Ishikawa (cell line): ENCODE data around the gene CCDC6.

Experiments
- CEBPB ChIP-seq: IDR thresholded peaks from 2 replicates; pipeline ENCODE4 v1.6.1; 2012
- CREB1 ChIP-seq: IDR thresholded peaks from 2 replicates; pipeline ENCODE4 v1.6.1; 2012; ENCODE audit warnings: low read depth
- EGR1 ChIP-seq: IDR thresholded peaks from 2 replicates; pipeline ENCODE4 v1.6.1; 2012
- EP300 ChIP-seq: IDR thresholded peaks from 2 replicates; pipeline ENCODE4 v1.6.1; 2012; ENCODE audit warnings: borderline replicate concordance
- FOXM1 ChIP-seq: IDR thresholded peaks from 2 replicates; pipeline ENCODE4 v1.6.1; 2012; ENCODE audit warnings: low read depth, borderline replicate concordance
- NFIC ChIP-seq: IDR thresholded peaks from 2 replicates; pipeline ENCODE4 v1.6.1; 2012
- RAD21 ChIP-seq: IDR thresholded peaks from 2 replicates; pipeline ENCODE4 v1.6.1; 2012; ENCODE audit warnings: low read depth
- TAF1 ChIP-seq: IDR thresholded peaks from 2 replicates; pipeline ENCODE4 v1.6.1; 2012; ENCODE audit warnings: low read depth, mild to moderate bottlenecking
- TCF12 ChIP-seq: IDR thresholded peaks from 2 replicates; pipeline ENCODE4 v1.6.1; 2012; ENCODE audit warnings: low read depth
- TEAD4 ChIP-seq: IDR thresholded peaks from 2 replicates; pipeline ENCODE4 v1.6.1; 2012
- USF1 ChIP-seq: IDR thresholded peaks from 2 replicates; pipeline ENCODE4 v1.6.1; 2012
- YY1 ChIP-seq: IDR thresholded peaks from 2 replicates; pipeline ENCODE4 v1.6.1; 2012; ENCODE audit warnings: low read depth
- ZBTB7A ChIP-seq: IDR thresholded peaks from 2 replicates; pipeline ENCODE4 v1.6.1; 2012; ENCODE audit warnings: low read depth
- TF ChIP-seq, protein P1 (sequence below): IDR thresholded peaks from 2 replicates; pipeline ENCODE4 v1.6.1; 2012
- TF ChIP-seq, protein P2 (sequence below): IDR thresholded peaks from 2 replicates; pipeline ENCODE4 v1.6.1; 2012; ENCODE audit warnings: low read depth, mild to moderate bottlenecking

The CCDC6 gene

DNA sequence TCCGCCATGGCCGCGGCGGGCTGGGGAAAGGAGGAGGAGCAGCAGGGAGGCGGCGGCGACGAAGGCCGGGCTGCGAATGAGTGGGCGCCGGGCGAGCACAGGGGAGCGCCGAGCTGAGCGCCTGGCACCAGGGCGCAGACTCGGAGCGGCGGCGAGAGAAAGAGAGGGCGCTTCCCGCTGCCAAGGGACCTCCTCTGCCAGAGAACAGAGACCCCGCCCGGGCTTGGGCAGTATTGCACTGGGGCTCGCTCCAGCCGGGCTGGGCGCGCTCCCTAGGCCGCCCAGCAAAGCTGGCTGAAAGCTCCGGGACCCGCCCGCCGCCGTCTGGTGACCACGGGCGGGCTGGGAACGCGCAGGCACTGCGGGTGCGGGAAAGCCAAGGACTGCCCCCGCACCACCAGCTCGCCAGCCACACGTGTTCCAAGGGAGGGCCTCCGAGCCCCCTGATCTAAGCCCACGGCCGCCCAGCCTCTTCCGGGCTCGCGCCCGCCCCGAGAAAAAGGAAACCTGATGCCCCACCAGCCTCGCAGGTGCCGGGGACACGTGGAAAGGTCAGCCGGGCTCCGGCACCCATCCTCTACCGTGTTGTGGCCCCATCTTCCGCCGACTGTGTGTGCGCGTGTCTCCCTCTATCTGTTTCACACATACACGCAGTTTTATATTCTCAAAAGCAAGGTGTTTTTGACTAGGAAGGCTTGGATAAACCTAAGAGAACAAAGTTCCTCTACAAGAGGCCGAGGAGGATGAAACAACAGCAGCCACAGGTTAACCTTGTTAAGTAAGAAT lies at the start of gene CCDC6:
TSS of gene CCDC6 (minus strand) at position 140 of the 786 bp plus-strand sequence. CDS start at position 8, 132 bp downstream.
- peak; percentile 75 for TF ChIP-seq TAF1
- TF ChIP-seq, protein P1, sequence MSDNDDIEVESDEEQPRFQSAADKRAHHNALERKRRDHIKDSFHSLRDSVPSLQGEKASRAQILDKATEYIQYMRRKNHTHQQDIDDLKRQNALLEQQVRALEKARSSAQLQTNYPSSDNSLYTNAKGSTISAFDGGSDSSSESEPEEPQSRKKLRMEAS = peak; percentile 98
- no peak for TF ChIP-seq CREB1
- no peak; the same call in 1 of the 2 replicates for TF ChIP-seq TEAD4
- TF ChIP-seq YY1 = no peak; the same call in 1 of the 2 replicates
- 0 out of 2 replicates have a peak, but pooled peaks have one; percentile 35 for TF ChIP-seq TCF12
- TF ChIP-seq USF1 = peak; percentile 72
- peak; percentile 39; the same call in 1 of the 2 replicates for TF ChIP-seq RAD21
- TF ChIP-seq ZBTB7A = no peak; the same call in 1 of the 2 replicates
- TF ChIP-seq CEBPB = peak; percentile 4; the same call in 1 of the 2 replicates
- TF ChIP-seq NFIC = peak; percentile 38; the same call in 1 of the 2 replicates
- TF ChIP-seq, protein P2, sequence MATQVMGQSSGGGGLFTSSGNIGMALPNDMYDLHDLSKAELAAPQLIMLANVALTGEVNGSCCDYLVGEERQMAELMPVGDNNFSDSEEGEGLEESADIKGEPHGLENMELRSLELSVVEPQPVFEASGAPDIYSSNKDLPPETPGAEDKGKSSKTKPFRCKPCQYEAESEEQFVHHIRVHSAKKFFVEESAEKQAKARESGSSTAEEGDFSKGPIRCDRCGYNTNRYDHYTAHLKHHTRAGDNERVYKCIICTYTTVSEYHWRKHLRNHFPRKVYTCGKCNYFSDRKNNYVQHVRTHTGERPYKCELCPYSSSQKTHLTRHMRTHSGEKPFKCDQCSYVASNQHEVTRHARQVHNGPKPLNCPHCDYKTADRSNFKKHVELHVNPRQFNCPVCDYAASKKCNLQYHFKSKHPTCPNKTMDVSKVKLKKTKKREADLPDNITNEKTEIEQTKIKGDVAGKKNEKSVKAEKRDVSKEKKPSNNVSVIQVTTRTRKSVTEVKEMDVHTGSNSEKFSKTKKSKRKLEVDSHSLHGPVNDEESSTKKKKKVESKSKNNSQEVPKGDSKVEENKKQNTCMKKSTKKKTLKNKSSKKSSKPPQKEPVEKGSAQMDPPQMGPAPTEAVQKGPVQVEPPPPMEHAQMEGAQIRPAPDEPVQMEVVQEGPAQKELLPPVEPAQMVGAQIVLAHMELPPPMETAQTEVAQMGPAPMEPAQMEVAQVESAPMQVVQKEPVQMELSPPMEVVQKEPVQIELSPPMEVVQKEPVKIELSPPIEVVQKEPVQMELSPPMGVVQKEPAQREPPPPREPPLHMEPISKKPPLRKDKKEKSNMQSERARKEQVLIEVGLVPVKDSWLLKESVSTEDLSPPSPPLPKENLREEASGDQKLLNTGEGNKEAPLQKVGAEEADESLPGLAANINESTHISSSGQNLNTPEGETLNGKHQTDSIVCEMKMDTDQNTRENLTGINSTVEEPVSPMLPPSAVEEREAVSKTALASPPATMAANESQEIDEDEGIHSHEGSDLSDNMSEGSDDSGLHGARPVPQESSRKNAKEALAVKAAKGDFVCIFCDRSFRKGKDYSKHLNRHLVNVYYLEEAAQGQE = 0 out of 2 replicates have a peak, but pooled peaks have one; percentile 3
- no peak for TF ChIP-seq FOXM1
- peak; percentile 69 for TF ChIP-seq EGR1
- TF ChIP-seq EP300 = no peak

GRCh38 chr10:59954296-59954695 lies 47.9 kb upstream of the CCDC6 start:
- TF ChIP-seq TCF12 = no peak
- TF ChIP-seq, protein P2 = no peak
- no peak for TF ChIP-seq EGR1
- no peak for TF ChIP-seq ZBTB7A
- no peak for TF ChIP-seq CEBPB
- no peak for TF ChIP-seq FOXM1
- TF ChIP-seq TAF1 = no peak
- TF ChIP-seq CREB1 = no peak

DNA sequence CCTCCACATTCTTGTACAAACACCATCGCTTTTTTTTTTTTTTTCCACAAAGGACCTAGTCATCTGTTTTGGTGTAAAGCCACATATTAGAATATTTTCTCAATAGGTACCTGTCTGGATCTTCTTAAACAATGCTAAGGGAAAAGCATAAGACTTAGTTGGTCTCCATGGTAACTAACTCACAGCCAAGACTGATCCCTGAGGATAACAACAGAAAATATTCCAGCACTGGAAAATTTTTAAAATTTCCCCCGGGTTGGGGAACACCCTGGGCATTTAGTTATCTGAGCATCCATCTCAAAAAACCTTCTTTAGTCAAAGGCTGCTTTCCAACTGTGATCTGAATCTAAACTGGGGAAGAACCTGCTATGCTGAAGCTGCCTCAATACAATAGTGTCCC lies 43.7 kb upstream of the CCDC6 start:
- TF ChIP-seq TAF1 = no peak
- no peak for TF ChIP-seq USF1
- no peak for TF ChIP-seq TCF12
- no peak for TF ChIP-seq CEBPB
- TF ChIP-seq, protein P2 = no peak
- TF ChIP-seq RAD21 = no peak
- TF ChIP-seq, protein P1 = no peak

DNA sequence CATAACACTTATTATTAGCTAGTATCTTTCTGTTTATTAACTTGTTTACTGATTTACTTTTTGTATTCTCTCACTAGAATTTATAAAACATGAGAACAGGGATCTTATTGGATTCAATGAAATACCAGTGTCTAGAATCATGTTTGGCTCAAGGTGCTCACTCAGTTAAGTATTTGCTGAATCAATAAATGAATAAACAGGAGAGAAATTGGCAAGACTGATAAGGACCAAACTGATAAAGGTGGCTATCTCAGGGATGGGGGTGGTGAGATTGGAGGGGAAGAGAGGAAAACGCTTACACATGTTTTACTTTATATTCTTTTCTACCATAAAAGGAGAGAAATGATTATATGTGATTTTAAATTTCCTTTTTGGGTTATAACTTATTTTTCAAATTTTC lies 43.3 kb upstream of the CCDC6 start:
- TF ChIP-seq TEAD4 = no peak

- TF ChIP-seq CREB1 (no peak), NFIC (no peak), TEAD4 (no peak), TCF12 (no peak), ZBTB7A (no peak), RAD21 (no peak), TAF1 (no peak), YY1 (no peak), EP300 (no peak), CEBPB (no peak), USF1 (no peak), FOXM1 (no peak)
- TF ChIP-seq, protein P1 = no peak
These were observed 39.6 kb upstream of the CCDC6 start for GRCh38 chr10:59945991-59946390.
